GM21447 (cell line): ENCODE results near the gene PODXL.
"Not testable (repeated sequence)": the region's sequence is repeated elsewhere in the genome, so short reads cannot be mapped to it uniquely, and the experiment has no call there.

ENCODE experiments used
- ATAC-seq: cut with Tn5 transposase; IDR thresholded peaks from one replicate; pipeline ENCODE4 v1.9.1; 2021; ENCODE audit not compliant: unreplicated experiment

The PODXL gene

GRCh38 chr7:131495669-131496498 is 60.5 kb downstream of the PODXL start:
- no peak for ATAC-seq

- ATAC-seq = no peak
Measured at GRCh38 chr7:131494182-131494581, 62.2 kb downstream of the PODXL start.

DNA sequence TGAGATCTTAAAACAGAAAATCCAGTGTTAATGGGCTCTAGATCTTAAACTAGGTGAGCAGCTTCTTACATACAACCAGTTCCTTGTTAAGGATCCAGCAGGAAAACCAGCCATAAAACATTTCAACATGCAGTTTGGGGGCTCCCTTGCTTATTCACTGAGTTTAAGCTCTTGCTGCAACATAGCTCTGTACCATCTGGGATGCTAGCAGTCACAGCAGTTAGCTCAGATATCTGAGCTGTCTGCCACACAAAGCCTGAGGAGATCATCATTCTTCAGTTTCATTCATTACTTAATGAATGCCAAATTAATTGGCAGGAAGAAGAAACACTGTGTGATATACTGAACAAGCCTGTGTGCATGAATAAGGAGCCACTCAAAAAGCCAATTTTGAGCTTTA is 62.8 kb downstream of the PODXL start:
- ATAC-seq = no peak

- no peak for ATAC-seq
Measured at GRCh38 chr7:131493081-131493480, 63.3 kb downstream of the PODXL start.

DNA sequence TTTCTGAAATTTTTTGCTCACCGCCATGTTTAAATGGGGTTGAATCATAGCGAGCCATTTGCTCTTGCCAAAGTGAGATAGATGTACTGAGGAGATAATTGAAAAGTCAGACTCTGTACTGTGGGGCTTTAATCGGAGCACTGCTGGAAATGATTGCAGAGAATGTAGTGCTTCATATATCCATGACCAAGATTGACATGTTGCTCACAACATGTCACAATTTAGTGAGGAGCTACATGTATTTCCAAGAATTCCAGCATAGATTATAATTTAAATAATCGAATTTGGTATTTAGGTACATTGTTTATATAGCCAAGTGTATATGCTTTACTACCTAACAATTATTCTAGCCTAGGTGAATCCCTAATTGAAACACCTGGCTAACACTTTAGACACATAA is 66.5 kb downstream of the PODXL start:
- no peak for ATAC-seq

DNA sequence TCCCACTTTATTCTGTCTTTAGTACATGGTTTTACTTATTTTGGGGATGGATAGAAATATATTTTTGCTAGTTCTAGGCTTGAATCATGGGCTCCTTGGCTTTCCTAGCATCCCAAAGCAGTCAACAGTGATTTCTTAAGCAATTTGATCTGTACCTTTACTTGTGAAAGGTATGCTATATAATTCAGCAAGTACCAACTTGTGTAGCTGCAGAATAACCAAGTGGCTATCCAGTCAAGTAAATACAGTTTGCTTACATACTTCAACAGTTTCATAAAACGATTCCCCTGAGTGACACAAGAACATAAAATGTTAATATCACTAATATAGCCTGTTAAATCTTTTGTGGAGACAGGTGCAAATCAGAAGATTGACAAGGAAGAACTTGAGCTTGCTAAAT is 67.2 kb downstream of the PODXL start:
- ATAC-seq = no peak

- no peak for ATAC-seq
Measured at GRCh38 chr7:131488361-131488760, 68.1 kb downstream of the PODXL start.

GRCh38 chr7:131487217-131487616 is 69.2 kb downstream of the PODXL start:
- no peak for ATAC-seq

- no peak for ATAC-seq
Measured at GRCh38 chr7:131486346-131486745, 70.1 kb downstream of the PODXL start.

DNA sequence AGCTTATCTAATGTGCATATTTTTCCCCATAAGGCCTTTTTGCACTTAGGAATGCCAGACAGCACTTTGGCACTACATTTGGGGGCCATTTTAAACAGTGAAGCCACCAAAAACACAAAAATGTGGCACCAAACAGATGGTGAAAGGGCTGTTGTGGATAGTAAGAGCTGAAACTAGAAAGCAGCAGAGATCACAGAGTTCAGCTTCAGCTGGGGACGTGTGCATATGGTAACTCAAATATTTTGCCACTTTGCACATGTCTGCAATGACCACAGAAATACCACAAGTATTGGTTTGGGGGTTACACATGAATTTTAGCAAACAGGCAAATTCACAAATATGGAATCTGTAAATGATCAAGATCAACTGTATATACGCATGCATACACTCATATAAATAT is 72.8 kb downstream of the PODXL start:
- ATAC-seq = no peak

DNA sequence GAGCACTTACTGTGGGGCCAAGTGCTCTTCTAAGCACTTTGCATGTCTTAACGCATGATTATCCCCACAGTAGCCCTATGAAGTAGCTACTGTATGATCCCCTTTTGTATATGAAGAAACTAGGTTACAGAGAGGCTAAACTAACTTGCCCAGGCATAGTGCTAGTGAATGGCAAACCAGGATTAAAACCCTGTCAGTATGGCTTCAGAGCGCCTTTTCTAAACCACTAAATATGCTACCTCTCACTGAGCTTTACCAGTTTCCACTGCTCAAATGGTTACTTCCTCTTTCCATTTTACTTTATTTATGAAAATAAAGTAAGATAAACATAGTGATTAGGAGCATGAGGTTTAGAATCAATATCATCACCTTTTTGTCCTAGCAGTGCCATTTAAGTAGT is 73.6 kb downstream of the PODXL start:
- ATAC-seq = no peak

DNA sequence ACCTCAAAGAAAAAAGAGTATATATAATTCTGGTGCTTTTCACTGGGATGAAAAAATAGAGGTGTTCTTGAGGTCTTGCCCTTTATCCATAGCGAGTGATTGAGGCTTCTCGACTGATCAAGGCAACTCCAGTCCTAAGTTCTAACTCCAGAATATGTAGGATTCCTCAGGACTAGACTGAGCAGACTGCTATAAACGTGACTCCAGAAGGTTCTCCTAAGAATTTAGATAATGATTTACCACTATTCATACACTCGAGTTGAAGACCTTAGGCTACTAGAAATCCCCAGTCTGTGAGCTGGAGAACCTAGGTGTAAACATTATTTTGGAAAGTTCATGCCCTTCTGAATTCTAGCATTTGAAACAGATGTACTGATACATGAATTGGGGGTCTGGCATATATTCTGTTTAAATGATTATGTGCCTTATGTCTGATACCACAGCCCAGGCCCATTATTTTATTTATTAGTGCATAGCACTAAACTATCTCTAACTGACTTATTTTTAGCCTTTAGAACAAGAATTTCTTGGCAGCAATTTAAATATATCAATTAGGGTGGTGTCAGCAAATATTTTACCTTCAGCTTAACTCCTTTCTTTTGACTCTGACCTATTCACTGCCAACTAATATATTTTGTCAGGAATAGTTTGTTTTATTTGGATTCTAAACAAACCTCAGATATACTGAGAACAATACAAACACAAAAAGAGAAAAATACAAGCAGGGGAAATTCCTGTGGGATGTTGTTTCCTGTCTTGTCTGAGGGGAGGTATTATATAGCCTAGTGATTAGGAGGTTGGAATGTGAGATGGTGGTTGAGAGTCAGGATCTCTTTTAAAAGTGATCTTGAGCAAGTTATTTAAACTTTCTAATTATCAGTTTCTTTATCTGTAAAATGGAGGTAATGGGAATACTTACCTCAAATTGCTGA is 75.8 kb downstream of the PODXL start:
- no peak for ATAC-seq

GRCh38 chr7:131476740-131477139 is 79.7 kb downstream of the PODXL start:
- no peak for ATAC-seq

DNA sequence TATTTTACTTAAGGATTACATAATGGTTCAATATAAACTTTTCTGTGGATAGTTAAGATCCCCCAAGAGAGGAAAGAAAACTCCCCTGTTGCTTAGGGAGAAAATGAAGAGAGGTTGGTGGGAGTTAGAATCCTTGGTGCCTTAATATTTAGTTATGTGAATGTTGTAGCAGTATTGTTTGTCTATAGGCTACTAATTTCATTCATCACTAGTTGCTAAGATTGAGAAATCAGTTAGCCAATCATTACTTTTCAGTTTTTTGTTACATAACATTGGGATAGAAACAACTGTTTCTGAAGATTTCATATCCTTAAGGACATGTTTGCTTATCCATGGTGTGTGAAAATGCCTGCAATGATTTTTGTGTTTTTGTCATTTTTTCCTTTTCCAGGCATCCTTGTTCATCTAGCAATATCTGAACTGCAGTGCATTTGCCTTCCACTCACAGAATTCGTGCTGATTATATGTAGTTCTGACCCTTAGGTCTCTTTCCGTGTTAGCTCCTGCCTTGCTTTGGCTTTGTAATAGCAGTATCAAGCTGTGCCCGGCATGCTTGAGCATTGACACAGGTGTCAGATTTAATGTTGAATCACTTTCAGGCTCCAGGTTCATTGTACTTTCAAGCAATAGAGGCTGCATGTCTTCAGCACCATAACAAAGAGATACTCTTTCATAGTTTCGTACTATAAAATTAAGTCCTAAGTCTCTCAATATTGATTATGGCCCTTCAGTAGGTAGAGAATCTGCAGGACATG is 85.0 kb downstream of the PODXL start:
- ATAC-seq = no peak

GRCh38 chr7:131467788-131468187 is 88.6 kb downstream of the PODXL start:
- no peak for ATAC-seq

- no peak for ATAC-seq
Measured at GRCh38 chr7:131466735-131467365, 89.6 kb downstream of the PODXL start.

DNA sequence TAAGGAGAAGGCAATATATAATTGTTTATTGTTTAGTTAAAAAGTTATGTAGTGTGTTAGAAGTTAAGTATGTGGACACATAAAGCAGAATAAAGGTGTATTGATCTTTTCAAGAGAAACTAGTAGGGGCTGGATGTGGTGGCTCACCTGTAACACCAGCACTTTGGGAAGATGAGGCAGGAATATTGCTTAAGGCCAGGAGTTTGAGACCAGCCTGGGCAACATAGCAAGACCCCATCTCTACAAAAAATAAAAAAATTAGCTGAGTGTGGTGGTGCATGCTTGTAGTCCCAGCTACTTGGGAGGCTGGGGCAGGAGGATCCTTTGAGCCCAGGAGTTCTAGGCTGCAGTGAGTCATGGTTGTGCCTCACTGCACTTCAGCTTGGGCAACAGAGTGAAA is 93.7 kb downstream of the PODXL start:
- ATAC-seq = not testable (repeated sequence)

GRCh38 chr7:131462059-131462458 is 94.4 kb downstream of the PODXL start:
- no peak for ATAC-seq

- no peak for ATAC-seq
Measured at GRCh38 chr7:131459256-131459655, 97.2 kb downstream of the PODXL start.

GRCh38 chr7:131456338-131456737 is 100.1 kb downstream of the PODXL start:
- no peak for ATAC-seq

- no peak for ATAC-seq
Measured at GRCh38 chr7:131455546-131455945, 100.9 kb downstream of the PODXL start.
